Retina (tissue), 1 donor: ENCODE measurements around the gene KIF4B.
"Not testable (repeated sequence)": the region's sequence is repeated elsewhere in the genome, so short reads cannot be mapped to it uniquely, and the experiment has no call there.

ENCODE experiments used
- DNase-seq: peaks from one replicate; pipeline ENCODE4 v3.0.0-alpha.2; 2016

KIF4B gene

GRCh38 chr5:155013526-155013925 lies at the start of gene KIF4B:
Gene KIF4B (plus strand): TSS chr5:155013755. CDS start chr5:155013860, 105 bp downstream.
- no peak for DNase-seq

- DNase-seq = no peak
Observed at GRCh38 chr5:154966081-154966841, 47.3 kb upstream of the KIF4B start.

GRCh38 chr5:154966874-154967273 lies 46.7 kb upstream of the KIF4B start:
- no peak for DNase-seq

GRCh38 chr5:154967421-154968024 lies 46.0 kb upstream of the KIF4B start:
- no peak for DNase-seq

GRCh38 chr5:154968953-154969352 lies 44.6 kb upstream of the KIF4B start:
- DNase-seq = no peak

- no peak for DNase-seq
Observed at GRCh38 chr5:154970759-154971158, 42.8 kb upstream of the KIF4B start.

GRCh38 chr5:154971501-154971900 lies 42.1 kb upstream of the KIF4B start:
- DNase-seq = no peak

GRCh38 chr5:154972476-154973080 lies 41.0 kb upstream of the KIF4B start:
- peak; percentile 38 for DNase-seq

- DNase-seq = not testable (repeated sequence)
Observed at GRCh38 chr5:154976082-154976481, 37.5 kb upstream of the KIF4B start.

- no peak for DNase-seq
Observed at GRCh38 chr5:154977409-154977808, 36.1 kb upstream of the KIF4B start.

GRCh38 chr5:154978294-154978693 lies 35.3 kb upstream of the KIF4B start:
- DNase-seq = not testable (repeated sequence)

GRCh38 chr5:154984946-154985516 lies 28.5 kb upstream of the KIF4B start:
- DNase-seq = no peak

- no peak for DNase-seq
Observed at GRCh38 chr5:154986151-154986550, 27.4 kb upstream of the KIF4B start.

GRCh38 chr5:154989626-154990025 lies 23.9 kb upstream of the KIF4B start:
- DNase-seq = no peak

- no peak for DNase-seq
Observed at GRCh38 chr5:154993461-154993860, 20.1 kb upstream of the KIF4B start.

- DNase-seq = no peak
Observed at GRCh38 chr5:154995679-154996078, 17.9 kb upstream of the KIF4B start.

- no peak for DNase-seq
Observed at GRCh38 chr5:154997746-154998145, 15.8 kb upstream of the KIF4B start.

GRCh38 chr5:154999865-155000264 lies 13.7 kb upstream of the KIF4B start:
- no peak for DNase-seq

- no peak for DNase-seq
Observed at GRCh38 chr5:155001523-155001922, 12.0 kb upstream of the KIF4B start.

- DNase-seq = not testable (repeated sequence)
Observed at GRCh38 chr5:155002722-155003121, 10.8 kb upstream of the KIF4B start.

GRCh38 chr5:155004138-155004744 lies 9.3 kb upstream of the KIF4B start:
- DNase-seq = no peak

- DNase-seq = not testable (repeated sequence)
Observed at GRCh38 chr5:155006265-155006664, 7.3 kb upstream of the KIF4B start.

- DNase-seq = no peak
Observed at GRCh38 chr5:155008669-155009068, 4.9 kb upstream of the KIF4B start.
